NOMO-1 (cell line): ENCODE data around the gene LAMTOR1.

Experiments used
- DNase-seq, 2 experiments: peaks; one replicate each; lab custom pipeline; 2025; ENCODE audit not compliant: unreplicated experiment in 2 of 2; lab: John Stamatoyannopoulos, UW

The LAMTOR1 gene

DNA sequence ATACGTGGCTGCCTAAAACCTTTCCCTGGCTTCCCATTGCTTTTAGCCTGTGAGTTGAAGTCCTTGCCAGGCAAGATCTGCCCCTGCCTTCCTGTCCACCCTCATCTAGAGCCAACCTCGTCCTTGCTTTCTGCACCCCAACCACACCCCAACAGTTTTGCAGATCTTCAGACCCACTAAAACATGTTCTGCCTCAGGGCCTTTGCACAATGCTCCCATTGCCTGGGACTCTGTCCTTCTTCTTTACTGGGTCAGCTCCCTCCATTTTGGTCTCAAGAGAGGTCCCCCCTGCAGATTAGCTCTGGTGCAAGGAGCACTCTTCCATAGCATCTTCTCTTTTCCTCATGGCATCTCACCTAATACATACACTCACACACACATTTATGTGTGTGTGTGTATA, 17.8 kb upstream of the LAMTOR1 start:
- no peak for DNase-seq

GRCh38 chr11:72119198-72119597, 16.1 kb upstream of the LAMTOR1 start:
- DNase-seq = peak; percentile 24 to 59

DNA sequence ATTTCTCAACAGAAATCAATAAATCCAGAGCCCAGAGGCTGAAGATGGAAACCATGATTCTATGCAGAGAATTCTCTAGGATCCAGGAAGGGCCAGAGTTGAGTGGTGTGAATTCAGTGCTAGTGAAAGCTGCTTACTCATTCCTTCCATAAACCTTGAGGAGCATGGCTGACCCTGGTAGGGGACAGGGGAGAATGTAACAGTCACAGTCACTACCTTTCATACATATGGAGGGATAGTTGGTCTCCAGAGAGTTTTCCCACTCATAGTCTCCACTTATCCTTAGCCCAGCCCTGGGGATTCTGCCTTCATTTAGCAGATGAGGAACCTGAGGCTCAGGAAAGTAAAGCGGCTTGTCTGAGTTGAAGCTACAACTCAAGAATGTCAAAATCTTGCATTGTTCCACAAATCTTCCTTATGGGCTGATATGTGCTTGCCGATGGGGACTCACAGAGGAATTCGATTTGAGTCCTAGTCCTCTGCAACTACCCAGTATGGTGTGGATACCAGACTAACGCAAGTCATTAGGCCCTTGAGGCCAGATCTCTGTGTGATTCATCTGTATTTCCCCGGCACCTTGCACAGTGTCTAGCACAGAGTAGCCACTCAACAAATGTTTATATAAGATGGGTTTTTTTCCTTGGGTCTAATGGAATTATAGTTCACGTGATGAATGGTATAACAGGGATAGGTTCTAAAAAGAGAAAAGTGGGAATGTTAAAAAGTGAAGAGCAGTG, 13.1 kb upstream of the LAMTOR1 start:
- DNase-seq = no peak

DNA sequence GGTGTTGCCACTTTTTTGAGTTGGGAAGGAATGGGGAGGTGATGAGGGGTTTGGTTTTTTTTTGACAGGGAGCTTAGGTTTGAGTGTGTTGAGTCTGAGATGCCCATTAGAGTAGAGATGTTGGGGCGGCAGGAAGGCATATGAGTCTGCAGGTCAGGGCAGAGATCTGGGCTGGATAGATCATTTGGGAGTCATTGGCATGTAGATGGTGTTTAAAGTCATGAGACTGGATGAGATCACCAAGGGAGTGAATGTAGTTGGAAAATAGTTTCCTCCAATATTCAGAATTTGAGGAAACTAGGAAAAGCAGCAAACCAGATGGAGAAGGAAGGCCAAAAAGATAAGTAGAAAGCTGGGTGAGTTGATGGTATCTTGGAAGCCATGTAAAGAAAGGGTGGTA, 11.5 kb upstream of the LAMTOR1 start:
- DNase-seq = no peak

DNA sequence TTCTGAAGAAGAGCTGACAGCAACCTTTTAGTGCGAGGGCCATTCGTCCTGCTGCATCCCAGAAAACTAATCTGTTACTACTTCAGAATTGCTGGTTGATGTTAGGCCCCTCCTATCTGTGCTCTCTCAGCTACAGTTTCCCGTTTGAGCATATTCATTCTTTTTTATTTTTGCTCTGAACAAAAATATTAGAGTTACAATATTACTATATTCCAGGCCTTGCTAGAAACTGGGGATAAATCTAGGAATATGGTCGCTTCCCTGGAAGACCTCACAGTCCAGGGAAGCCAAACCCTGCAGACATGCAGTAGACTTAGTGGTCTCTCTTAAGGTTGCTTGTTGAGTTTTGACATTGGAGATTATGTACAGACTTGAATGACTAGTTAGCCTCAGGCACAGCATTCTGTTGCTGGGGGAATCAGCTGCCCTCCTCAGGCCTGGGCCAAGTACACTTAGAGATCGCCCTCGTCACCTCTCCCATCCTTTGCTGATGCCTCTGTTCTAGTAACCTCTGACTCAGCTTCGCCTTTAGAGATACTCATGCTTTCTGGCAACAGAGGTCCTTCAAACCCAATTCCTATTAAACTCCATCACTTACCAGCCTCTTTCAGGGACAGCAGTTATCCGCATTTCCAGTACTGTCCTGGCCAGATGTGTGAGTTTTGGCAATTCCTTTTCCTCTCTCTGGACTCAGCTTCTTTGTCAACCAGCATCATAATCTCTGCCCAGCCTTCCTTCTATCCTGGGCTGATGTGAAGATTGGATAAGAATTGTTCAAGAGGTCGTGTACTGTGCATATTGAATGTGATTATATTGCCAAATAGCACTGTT, 10.1 kb upstream of the LAMTOR1 start:
- no peak for DNase-seq

DNA sequence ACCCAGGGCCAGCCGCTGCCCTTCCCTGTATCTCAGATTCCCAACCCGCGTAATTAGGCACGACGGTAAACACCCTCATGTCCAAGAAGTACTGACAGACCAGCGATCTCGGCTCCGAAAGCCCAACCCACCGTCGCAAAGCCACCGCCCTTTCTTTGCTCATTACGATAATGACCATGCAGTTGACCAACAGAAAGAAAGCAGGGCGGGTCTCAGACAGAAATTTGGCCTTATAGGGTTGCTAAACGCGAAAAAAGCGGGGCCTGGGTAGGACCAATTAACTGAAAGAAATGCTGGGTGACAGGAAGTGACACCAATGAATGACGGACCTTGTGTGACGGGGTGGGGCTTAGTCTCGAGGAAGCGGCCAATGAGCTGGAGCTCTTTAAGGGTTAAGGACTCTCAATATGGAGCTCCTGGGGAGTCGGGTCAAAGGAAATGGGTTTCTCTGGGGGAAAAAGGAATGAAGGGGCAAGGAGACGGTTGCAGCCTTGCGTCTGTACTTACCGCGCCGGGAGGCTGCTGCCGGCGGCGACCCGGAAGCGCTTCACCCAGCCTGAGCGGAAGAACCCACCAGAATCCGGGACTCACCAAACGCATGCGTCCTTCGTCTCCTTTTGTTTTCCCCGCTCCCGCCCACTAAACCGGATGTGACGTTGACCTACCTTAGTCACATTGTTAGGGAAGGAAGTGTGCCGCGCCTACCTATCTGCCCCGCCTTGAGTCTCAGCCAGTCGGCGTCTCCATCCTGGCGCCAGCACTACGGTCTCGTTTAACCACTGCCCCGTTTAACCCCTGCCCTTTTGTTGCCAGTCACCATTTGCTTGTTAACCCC, 9.3 kb upstream of the LAMTOR1 start, which contains the start of gene ANAPC15:
ANAPC15 (minus strand) TSS at position 553 of the 835 bp plus-strand sequence. CDS start 1,419 bp downstream, outside the sequence.
- DNase-seq = peak; percentile 99

- no peak for DNase-seq
Observed at GRCh38 chr11:72111300-72112142, 8.4 kb upstream of the LAMTOR1 start.

- no peak for DNase-seq
Observed at GRCh38 chr11:72105888-72106287, 2.8 kb upstream of the LAMTOR1 start, which contains the start of gene TOMT. Gene TOMT (plus strand): TSS chr11:72105924. CDS start chr11:72105952, 28 bp downstream.

- no peak for DNase-seq
Observed at GRCh38 chr11:72103754-72104167, 664 bp upstream of the LAMTOR1 start.

GRCh38 chr11:72102631-72102945, 509 bp downstream of the LAMTOR1 start:
- DNase-seq = peak in 1 of 2 experiments; percentile 47

DNA sequence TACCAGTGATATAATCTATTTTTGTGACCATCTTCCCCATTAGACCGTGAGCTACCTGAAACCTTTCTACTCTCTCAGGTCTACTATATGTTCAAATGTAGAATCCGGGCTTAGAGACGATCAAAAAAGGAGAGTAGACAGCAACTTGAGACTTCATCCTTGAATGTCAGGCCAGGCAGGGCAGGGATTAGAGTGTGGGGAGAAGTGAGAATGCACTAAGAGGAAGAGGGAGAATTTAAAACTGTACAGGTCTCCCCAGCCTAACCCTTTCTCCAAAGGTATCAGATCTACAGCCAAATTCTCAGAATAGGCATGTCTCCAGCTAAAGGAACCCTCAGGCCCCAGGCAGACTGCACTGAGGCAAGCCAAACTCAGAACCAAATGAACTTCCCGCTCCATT, 935 bp downstream of the LAMTOR1 start:
- peak in 1 of 2 experiments; percentile 42 for DNase-seq

DNA sequence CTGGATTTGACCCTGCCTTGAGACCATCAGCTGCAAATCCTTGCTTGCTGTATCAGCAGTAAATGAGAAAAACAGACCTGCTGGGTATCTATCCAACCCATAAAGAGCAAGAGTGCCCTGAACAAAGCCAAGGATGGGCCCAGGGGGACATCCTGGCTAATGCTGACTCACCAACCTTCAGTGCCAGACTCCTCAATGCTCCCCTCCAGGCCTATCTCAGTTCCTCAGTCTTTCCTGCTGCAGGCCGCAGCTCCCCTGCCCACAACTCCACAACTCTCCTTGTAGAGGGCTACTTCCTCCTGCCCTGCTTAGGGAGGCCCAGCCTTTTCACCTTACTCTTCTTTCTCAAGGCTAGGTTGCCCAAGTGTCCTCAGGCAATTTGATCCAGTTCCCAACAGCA, 2.6 kb downstream of the LAMTOR1 start:
- DNase-seq = peak; percentile 78 to 80

DNA sequence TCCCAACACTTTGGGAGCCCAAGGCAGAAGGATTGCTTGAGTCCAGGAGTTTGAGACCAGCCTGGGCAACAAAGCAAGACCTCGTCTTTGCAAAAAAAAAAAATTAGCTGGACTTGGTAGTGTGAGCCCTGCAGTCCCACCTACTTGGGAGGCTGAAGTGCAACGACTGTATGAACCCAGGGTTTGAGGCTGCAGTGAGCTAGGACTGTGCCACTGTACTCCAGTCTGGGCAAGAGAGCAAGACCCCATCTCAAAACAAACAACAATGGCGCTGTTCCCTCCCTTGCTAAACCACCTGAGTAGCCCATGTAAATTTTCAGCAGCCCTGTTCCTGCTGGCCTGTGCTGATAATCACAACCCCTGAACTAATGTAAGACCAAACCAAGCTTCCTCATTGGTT, 3.1 kb downstream of the LAMTOR1 start:
- no peak for DNase-seq

GRCh38 chr11:72098741-72099140, 4.4 kb downstream of the LAMTOR1 start:
- DNase-seq = no peak

DNA sequence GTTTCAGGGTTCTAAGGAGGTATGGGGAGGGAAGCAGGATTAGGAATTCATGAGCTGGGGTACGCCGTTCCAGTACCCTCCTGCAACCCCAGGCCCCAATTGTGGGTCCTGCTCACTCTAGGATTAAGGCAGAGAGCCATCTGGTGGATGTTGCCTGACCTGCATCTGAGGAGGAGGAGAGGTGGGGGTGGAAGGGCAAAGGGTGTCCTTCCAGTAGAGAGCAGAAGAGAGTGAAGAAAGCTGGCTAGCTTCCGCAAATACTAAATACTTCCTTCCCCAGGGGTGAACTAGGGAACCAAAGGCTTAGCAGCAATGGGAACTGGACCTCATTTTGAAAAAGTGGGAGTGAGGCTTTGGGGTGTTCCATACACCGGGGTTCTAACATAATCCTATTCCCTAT, 11.8 kb downstream of the LAMTOR1 start:
- peak; percentile 85 to 91 for DNase-seq

GRCh38 chr11:72088076-72088808, 14.9 kb downstream of the LAMTOR1 start:
- no peak for DNase-seq

DNA sequence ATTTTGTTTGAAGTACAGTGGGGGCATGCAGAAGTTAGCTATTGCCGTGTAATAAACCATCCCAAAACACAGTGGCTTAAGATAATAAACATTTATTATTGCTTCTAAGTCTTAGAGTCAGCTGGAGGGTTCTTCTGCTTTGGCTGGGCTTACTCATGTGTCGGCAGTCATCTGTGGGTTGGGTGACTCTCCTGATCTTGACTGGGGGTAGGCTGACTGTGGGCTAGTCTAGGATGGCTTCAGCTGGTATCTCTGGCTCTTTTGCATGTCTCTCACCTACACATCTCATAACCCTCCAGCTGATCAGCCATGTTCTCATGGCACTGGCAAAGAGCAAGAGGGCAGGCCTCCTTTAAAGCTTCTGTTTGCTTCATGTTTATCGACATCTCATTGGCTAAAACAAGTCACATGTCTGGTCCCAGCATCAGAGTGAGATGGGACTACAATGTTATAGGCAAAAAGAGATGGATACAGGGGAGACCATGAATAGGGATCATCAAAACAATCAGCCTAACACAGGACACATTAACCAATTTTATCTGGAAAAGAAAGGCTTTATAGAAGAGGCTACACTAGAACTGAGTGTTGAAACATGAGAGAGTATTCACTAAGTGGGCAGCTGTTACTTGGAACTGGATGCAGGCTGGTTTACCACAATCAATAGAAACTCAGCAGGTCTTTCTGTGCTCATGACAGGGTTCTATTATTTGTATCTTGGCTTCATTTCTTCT, 17.3 kb downstream of the LAMTOR1 start:
- no peak for DNase-seq

DNA sequence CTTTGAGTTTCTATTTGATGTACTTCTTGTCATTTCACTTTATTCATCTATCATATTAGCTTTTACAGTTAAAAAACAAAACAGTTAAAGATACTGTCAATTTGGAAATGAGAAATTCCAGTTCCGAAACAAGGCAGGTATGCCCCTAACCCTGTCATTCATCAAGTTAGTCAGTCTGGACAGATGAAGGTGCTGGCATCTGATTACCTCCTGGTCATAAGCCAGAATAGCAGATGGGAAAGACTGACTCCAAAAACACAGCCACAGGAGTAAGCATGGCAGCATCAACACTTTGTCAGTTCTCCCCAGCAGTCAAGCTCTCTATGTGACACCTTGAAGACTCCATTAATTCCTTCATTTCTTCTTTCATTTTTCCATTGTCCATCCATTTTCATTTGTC, 18.1 kb downstream of the LAMTOR1 start:
- DNase-seq = no peak

- DNase-seq = no peak
Observed at GRCh38 chr11:72084076-72084475, 19.0 kb downstream of the LAMTOR1 start.
